T-helper 1 cell treated with Interleukin-12 subunit alpha and Interleukin-12 subunit beta and Interleukin-4 antibody, amounts not matched to agents 30 ng/mL and 1 ng/mL, for 36 hours (primary cell): ENCODE data around the gene WNT4. TPM values are rescaled to one million over a fixed set of nuclear protein-coding genes. Genes with fewer than 3 reads are reported as not detected.

ENCODE experiments used
- intact Hi-C: fragments of 100-400 bp; cut with micrococcal nuclease; formaldehyde crosslinking; loops from one replicate; pipeline ENCODE4 v1.15.1; 2024
- total RNA-seq: library from RNA; stranded (reverse); gene quantifications from 2 replicates; pipeline ENCODE4 v1.2.3, GENCODE V29; 2022

WNT4 gene
- total RNA-seq, 1 donor from 2014 or later: not detected

DNA sequence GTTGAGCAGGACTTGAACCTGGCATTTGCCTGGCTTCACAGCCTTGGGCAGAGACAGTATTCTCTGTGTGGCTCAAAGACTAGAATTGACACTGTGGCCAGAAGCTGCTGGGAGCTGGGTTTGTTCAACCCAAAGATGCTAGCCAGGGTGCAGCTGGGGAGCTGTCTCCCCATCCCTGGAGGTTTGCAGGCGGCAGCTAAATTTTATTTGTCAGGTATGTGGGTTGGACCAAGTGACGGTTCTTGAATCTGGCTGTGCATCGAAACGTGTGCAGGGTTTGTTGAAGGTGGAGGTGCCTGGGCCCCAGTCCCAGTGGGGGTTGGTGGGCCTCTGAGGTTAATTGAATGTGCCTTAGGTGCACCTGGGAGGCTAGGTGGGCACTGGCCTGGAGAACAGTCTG, 11.8 kb downstream of the WNT4 start:
- intact Hi-C loops: loop anchor here (5.0 kb wide), 1 partner anchor 146 kb away; no protein-coding TSS in a partner anchor

GRCh38 chr1:22129501-22130117, 13.3 kb downstream of the WNT4 start:
- intact Hi-C loops: loop anchor here (5.0 kb wide), 1 partner anchor 148 kb away; no protein-coding TSS in a partner anchor

- intact Hi-C loops: no loop called here
Observed at GRCh38 chr1:22128392-22128791, 14.5 kb downstream of the WNT4 start.

- intact Hi-C loops: no loop called here
Observed at GRCh38 chr1:22127731-22128130, 15.2 kb downstream of the WNT4 start.

- intact Hi-C loops: no loop called here
Observed at GRCh38 chr1:22127248-22127647, 15.6 kb downstream of the WNT4 start.

GRCh38 chr1:22126531-22126930, 16.4 kb downstream of the WNT4 start:
- intact Hi-C loops: no loop called here

GRCh38 chr1:22124592-22125229, 18.2 kb downstream of the WNT4 start:
- intact Hi-C loops: no loop called here

DNA sequence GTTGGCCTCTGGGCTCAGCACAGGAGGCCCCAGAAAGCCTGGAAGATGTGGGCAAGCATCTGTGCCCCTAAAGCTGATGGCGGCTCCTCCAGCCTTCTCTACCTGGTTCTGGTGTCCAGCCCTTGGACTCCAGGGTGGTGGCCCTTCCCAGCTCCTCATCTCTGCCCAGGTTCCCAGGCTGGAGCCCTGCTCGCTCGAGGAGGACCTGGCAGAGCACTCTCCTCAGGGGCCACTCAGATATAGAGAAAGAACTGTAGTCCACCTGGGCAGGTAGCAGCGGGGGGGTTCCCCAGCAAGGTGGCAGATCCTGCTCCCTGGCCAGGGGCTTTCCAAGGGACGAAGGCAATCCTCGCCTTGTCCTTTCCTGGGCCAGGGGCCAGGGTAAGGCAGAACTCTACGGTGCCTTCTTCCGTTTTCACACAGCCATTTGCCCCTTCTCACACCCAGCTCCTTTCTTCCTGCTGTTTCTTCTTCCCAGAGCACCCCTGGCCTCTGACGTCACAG, 18.9 kb downstream of the WNT4 start:
- intact Hi-C loops: no loop called here

- intact Hi-C loops: no loop called here
Observed at GRCh38 chr1:22123071-22123390, 19.9 kb downstream of the WNT4 start.

- intact Hi-C loops: no loop called here
Observed at GRCh38 chr1:22122273-22123070, 20.4 kb downstream of the WNT4 start.

GRCh38 chr1:22121421-22121911, 21.4 kb downstream of the WNT4 start:
- intact Hi-C loops: no loop called here

DNA sequence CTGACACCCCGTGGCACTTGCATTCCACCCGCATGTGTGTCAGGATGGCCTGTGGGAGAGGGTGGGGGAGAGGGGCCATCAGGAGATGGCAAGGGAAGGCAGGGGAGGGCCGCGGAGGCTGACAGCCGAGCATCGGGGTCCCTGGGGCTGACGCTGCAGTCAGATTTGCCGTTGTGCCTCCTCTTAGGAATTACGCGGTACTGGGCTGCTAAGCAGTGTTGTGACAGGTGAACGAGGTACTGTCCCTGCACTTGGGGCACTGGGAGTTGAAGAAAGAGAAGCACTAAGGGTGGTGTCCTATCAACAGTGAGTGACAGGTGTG, 22.5 kb downstream of the WNT4 start:
- intact Hi-C loops: no loop called here

DNA sequence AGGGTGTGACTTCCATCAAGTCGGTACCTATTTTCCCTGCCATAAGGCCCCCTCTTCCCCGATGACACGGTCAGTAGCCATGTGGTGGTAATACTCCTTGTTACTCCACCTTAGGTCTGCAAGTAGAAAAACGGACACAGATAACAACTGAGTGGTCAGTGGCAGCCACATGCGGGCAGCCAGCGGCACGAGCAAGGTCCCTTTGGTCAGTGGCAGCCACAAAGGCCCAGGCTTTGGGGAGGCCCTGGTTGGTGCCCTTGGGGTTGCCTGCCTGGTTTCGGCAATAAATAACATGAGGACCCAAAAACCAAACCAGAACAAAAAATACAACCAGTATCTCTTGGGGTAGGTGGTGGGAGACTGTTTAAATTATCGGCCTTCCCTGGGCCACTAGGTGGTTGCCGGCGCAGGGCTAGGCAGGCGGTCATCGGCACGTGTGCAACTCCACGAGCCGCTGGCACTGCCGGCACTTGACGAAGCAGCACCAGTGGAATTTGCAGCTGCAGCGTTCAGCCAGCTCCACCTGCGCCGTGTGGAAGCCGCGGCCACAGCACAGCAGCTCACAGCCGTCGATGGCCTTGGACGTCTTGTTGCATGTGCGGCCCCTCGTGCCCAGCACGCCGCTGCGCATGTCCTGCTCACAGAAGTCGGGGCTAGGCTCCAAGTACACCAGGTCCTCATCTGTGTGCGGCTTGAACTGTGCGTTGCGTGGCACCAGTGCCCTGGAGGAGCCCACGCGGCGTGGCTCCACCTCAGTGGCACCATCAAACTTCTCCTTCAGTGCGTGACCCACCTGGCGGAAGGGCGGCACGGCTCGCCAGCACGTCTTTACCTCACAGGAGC, 23.1 kb downstream of the WNT4 start:
- intact Hi-C loops: no loop called here

DNA sequence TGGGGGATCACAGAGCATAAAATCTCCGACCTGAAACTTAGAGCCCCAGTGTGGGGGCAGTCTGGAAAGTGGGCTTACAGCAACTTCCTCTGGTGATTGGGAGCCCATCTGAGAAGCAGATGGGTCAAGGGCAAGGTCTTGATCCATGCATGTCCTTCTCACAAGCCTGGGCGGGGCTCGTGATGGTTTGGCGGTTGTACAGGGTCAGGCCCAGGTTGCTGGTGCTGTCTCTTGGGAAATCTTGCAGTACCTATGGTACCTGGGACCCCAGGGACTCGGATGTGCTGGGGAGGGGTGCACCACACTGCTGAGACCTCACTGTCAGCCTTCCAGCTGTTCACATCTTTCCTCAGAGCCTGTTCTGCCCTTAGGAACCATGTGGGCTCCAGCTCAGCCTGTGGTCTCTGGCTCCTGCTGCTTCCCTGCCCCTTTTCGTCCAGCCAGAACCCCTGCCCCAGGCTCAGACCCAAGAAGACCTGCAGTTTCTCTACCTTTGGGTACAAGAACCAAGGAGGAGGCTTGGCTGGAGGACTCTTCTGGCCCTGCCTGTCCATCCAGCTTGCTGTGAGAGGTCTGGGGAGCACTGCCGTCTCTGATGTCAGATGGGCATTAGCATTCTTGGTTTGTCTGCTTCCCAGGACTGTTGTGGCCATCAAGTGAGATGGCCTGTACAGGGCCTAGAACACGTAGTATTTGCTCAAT, 24.5 kb downstream of the WNT4 start:
- intact Hi-C loops: no loop called here

DNA sequence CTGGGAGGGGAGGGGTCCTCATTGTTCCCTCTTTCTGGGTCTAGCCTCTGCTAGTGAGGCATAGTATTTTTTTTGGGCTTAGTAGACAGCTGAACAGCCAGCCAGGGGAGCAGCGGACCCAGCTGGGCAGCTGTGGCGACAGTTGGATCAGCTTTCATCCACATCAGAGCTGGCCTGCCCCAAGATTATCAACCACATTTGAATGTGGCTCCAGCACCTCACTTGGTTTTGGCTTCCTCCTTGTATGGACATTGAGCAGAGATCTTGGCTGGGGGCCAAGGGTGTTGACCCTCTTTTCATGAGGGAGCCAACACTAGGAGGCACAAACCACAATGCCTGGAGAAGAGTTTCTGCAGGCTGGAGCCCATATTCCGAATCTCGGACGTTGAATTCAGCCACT, 25.0 kb downstream of the WNT4 start:
- intact Hi-C loops: no loop called here

- intact Hi-C loops: no loop called here
Observed at GRCh38 chr1:22117238-22117637, 25.7 kb downstream of the WNT4 start.

GRCh38 chr1:22115286-22115685, 27.6 kb downstream of the WNT4 start:
- intact Hi-C loops: no loop called here

GRCh38 chr1:22114083-22115012, 28.5 kb downstream of the WNT4 start:
- intact Hi-C loops: no loop called here

DNA sequence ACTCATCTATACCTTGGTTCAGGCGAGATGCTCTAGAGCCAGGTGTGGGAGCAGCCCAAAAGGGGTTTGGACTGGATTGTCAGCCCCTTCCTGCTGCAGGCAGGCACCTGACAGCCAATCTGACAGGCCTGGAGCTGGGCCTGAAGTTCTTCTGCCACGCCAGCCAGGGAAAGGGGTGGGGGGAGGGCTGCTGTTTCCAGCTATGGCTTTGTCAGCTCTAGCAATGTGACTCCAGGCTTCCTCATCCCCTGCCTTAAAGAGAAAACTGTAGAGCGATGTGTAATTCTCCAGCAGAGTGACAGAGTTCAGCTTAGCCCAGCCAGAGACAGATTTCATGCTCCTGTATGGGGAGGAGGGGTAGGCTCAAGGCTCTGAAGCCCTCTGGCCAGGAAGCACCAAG, 30.3 kb downstream of the WNT4 start:
- intact Hi-C loops: no loop called here

- intact Hi-C loops: no loop called here
Observed at GRCh38 chr1:22111620-22112019, 31.3 kb downstream of the WNT4 start.
